NCI-H82 (cell line): Measurements from ENCODE around the gene HTT.
"Not testable (repeated sequence)": the region's sequence is repeated elsewhere in the genome, so short reads cannot be mapped to it uniquely, and the experiment has no call there.

Source experiments
- DNase-seq: peaks from one replicate; lab custom pipeline; 2025; lab: John Stamatoyannopoulos, UW

The HTT gene

DNA sequence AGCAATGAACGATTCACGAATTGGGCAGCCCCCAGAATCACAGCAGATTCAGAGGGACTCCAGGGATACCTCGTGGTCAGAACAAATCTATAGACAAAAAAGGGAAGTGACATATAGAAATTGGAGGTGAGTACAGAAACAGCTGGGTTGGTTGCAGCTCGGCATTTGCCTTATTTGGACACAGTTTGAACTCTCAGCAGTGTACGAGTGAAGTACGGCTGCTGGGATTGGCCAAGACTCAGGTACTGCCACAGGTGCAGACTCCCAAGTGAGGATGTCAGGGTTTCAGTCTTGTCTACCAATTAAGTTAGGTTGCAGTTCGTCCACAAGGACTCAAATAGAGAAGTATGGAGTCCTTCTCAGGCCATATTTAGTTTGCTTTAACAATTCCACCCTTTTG is 28.3 kb upstream of the HTT start:
- DNase-seq = no peak

DNA sequence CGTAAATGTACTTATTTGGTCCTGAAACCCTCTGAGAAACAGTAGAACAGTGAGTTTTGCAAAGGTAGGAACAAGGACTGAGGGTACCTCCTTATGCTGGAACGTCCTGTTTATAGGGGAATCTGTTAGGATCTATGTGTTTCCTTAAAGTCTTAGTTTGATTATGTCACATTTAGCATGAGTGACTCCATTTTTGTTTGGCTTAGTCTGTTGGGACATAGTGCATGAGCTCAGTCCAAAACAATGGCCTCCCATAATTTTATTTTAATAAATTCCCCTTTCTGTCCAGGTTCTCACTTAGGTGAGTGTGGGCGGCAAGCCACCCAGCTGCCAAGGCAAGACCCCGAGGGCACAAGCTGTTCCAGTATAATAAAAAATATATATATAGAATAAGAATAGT is 27.9 kb upstream of the HTT start:
- DNase-seq = no peak

DNA sequence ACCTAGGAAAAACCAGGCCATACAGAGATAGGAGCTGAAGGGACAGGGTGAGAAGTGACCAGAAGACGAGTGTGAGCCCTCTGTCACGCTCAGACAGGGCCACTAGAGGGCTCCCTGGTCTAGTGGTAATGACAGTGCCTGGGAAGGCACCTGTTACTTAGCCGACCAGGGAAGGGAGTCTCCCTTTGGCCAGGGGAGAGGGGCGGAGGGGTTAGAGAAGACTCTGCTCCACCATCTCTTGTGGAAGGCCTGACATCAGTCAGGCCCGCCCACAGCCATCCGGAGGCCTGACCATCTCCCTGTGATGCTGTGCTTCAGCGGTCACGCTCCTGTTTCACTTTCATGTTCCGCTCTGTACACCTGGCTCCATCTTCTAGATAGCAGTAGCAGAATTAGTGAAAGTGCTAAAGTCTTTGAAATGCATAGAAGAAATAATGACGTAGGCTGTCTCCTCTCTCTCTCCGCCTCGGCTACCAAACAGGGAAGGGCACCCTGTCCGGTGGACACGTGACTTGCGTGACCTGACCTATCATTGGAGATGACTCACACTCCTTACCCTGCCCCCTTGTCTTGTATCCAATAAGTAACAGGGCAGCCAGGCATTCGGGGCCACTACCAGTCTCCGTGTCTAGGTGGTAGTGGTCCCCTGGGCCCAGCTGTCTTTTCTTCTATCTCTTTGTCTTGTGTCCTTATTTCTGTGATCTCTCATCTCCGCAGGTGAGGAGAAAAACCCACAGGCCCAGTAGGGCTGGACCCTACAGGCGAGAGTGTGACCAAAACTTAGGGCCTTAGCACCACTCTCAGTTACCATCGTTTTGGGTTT is 26.8 kb upstream of the HTT start:
- DNase-seq = peak; percentile 82

DNA sequence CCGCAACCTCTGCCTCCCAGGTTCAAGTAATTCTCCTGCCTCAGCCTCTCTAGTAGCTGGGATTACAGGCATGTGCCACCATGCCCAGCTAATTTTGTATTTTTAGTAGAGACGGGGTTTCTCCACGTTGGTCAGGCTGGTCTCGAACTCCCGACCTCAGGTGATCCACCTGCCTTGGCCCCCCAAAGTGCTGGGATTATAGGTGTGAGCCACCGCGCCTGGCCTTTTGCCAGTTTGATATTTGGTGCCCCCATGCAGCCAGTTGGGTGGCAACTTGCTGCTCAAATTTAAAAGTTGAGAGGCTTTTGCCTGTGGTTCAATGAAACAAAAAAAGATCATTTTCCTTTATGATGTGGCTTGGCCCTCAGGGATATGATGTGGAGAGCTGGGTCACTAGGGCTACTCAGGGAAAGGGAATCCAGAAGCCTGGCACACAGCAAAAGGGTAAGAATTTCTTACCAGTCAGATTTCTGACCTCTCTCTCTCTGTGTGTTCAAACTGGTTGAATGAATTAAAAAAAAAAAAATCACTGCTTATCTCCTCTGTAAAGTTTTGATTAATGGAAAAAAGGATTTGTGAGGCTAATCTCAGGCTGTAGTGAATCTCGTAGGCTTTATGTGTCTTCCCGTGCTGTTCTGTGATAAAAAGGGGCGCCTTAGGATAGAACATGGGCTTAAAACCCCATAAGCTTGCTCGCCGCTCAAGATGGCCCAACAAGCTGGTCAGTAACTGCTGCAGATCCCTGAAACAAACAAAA is 23.2 kb upstream of the HTT start:
- DNase-seq = not testable (repeated sequence)

DNA sequence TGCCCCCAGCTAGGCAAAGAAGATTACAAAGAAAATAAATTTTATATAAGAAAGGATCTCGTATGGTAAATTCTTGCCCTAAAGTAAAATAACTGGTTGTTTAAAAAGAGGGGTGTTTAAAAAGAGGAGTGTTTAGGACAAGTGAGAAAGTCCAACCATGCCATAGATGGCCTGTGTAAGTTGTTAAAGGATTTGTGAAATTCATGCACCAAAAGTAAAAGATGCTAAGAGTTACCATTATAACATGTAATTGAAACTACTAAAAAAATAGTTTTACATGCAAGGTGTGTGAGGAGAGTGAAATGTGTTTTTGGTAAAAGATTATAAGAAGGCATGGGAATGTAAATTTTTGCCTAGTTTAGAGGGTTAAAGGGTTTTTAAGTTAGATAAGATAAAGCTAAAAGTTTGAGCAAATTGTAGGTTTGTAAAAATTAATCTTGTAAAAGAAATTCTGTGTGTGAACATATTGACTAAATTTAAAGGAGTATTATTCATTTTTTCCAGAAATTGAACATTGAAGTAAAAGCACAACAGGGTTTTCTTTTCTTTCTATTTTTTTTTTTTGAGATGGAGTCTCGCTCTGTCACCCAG is 20.2 kb upstream of the HTT start:
- no peak for DNase-seq

DNA sequence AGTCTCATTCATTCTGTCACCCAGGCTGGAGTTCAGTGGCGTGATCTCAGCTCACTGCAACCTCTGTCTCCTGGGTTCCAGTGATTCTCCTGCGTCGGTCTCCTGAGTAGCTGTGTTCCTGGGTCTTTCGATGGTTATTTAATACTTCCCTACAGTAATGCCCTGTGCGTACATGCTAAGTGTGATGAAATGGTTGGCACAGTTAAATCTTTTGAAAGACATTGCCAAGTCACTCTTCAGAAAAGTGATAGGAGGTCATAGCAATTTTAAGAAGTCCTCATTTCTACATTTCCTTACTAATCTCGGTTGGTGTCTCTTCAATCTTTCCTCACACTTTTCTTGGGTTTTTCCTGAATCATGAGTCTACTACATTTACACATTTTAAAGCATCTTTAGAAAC is 14.5 kb upstream of the HTT start:
- DNase-seq = no peak

DNA sequence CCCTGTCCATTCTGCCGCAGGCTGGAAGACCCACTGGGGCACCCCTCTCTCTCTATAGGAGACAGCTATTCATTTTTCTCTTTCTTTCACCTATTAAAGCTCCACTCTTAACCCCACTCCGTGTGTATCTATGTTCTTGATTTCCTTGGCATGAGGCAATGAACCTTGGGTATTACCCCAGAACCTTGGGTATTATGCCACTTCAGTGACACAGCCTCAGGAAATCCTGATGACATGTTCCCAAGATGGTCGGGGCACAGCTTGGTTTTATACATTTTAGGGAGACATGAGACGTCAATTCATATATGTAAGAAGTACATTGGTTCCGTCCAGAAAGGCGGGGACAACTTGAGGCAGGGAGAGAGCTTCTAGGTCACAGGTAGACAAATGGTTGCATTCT is 13.5 kb upstream of the HTT start:
- DNase-seq = no peak

DNA sequence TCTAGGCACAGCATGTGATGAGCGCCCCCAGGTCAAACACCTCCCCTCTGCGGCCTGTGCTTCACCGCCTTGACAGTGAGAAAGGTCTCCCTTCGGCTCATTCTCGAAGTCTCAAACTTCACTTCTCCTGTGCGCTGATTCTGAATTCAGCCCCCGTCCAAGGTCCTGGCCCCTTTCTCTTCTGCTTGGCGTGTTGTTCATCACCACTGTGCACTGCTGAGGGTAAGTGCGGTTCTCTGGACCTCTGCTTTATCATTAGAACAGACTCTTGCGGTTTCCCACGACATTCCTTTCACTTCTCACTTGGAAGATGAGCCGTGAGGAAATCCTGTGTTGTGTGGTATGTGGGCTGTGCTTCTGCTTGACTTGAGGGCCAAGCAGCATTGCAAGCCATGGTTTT is 12.0 kb upstream of the HTT start:
- DNase-seq = no peak

DNA sequence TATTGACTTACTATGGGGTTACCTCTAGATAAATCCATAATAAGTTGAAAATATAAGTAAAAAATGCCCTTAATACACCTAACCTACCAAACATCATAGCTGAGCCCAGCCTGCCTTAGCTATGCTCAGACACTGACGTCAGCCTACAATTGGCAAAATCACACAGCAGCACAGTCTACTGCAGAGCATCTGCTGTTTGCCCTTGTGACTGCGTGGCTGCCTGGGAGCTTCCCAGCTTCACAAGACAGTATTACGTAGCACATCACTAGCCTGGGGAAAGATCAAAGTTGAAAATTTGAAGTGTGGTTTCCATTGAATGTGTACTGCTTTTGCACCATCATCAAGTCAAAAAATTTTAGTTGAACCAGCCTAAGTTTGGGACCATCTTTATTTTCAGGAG is 8.9 kb upstream of the HTT start:
- DNase-seq = no peak

DNA sequence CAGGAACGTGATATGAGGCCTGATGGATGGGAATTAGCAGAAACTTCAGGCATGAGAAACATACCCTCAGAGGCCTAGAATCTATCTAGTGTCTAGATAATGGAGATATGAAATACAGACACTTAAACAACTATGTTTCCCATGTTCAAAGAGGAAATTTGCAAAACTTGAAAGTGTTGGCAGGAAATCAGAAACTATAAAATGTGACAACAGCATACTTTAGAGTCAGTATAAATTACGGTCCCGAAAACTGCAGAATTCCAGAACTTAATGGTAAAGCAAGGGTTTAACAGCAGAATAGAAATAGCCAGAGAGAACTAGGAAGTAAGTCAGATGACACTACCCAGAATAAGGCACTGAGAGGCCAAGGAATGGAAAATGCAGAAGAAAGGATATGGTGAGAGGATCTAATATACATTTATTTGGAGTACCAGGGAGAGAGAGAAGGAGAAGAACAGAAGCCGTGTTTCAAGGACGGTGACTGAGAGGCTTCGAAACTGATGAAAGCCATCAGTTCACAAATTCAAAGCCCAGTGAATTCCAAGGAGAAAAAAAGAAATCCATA is 7.6 kb upstream of the HTT start:
- no peak for DNase-seq

DNA sequence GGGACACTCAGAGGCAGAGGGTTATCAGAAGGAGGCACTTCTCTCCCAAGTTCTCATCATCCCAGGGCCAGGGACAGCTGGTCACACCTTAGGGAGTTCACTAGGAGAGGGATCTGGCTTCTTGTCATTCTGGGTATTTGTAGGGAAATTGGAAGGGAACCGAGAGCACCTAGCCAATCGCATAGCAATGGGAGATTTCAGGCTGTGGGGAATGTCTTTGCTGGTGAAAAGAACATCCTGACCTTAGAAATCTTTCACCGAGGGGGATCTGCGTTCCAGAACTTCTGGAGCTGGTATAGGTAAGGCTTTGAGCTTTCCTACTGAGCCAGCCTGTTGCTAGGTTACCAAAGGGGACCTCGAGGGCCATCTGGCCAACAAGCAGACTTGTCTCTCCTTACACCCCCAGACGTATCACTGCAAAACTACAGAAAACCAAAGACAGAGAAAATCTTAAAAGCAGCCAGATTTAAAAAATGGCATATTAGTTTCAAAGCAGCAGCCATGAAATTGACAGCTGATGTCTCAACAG is 6.9 kb upstream of the HTT start:
- no peak for DNase-seq

DNA sequence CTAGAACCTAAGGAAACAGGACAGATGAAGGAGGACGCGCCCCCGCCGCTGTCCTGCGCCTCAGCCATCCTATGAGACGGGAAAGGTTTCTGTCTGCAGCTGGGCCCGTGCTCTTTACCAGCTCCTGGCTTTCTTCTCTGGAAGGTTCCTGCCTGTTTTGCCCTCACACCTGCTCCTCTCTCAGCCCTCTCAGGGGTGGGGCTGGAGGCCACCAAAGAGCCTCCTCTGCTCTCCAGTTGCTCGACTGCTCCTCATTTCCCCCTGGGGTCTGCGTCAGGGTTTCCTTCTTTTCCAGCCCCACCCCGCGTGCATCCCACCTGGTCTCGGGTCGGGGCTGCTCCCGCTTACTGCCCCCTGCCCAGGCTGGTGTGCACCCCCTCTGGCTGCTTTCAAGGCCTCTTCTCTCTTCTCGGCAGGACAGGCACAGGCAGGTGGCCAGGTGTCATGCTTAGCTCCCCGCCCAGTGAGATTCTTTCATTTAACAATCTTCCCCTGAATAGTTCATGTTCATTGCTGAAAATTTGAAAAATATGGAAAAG is 4.8 kb upstream of the HTT start:
- no peak for DNase-seq

DNA sequence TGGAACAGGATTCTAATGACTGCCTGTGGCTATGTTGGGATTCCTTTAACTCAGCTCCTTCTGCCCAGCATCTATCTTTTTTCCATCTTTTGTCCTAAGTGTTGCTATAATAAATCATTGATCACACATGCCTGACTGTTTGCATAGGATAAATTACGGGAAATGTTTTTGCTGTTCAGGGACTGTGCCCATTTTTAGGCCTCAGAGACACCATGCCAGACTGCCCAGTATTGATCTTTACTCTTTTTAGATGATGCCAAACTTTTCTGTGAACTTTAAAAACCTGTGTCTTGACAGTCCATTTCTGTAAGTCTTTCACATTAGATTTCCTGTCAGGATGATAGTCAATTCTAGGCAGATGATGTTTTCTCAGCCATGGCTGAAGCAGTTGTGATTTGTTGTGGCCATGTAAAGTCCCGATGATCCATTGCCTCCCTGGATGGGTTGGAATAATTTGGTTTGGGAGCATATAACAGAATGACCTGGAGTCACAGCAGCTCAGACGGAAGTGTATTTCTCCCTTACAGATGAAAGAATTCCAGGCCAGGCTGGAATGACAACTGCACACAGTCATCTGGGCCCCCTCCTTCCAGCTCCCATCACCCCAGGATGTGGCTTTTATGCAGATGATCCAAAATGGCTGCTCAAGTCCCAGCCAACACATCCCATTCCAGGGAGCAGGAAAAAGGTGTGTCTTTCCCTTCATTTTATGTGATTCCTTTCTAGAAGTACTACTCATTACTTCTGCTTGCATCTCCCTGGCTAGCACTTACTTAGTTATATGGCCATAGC is 3.6 kb upstream of the HTT start:
- DNase-seq = no peak

DNA sequence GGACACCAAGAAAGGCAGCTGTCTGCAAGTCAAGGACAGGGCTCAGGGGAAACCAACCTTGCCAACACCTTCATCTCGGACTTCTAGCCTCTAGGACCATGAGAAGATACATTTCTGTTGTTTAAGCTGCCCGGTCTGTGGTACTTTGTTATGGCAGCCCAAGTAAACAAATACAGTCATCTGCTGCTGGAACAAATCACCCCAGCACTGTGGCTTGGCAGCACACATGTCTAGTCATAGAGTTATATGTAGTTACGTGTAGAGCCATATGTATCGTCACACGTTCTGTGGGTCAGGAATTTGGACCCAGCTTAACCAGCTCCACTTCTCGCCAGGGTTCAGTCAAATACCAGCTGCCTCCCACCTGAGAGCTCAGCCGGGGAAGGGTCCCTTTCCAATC is 2.7 kb upstream of the HTT start:
- DNase-seq = no peak

DNA sequence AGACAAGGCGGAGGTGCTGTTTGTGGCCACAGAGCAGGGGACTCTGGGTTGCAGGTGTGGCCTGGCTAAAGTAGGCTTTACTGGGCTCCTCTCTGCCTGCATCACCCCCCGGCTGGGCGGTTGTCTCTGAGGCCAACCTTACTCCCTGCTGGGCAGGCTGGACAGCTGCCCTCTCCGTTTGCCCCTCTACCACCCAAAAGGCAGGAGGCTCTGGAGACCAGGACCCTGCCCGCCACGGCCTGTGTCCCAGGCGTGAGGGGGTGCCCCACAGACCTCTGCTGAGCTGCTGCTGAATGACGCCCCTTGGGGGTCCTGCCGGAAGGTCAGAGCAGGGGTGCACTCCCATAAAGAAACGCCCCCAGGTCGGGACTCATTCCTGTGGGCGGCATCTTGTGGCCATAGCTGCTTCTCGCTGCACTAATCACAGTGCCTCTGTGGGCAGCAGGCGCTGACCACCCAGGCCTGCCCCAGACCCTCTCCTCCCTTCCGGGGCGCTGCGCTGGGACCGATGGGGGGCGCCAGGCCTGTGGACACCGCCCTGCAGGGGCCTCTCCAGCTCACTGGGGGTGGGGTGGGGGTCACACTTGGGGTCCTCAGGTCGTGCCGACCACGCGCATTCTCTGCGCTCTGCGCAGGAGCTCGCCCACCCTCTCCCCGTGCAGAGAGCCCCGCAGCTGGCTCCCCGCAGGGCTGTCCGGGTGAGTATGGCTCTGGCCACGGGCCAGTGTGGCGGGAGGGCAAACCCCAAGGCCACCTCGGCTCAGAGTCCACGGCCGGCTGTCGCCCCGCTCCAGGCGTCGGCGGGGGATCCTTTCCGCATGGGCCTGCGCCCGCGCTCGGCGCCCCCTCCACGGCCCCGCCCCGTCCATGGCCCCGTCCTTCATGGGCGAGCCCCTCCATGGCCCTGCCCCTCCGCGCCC is 1.1 kb upstream of the HTT start:
- peak; percentile 13 for DNase-seq

DNA sequence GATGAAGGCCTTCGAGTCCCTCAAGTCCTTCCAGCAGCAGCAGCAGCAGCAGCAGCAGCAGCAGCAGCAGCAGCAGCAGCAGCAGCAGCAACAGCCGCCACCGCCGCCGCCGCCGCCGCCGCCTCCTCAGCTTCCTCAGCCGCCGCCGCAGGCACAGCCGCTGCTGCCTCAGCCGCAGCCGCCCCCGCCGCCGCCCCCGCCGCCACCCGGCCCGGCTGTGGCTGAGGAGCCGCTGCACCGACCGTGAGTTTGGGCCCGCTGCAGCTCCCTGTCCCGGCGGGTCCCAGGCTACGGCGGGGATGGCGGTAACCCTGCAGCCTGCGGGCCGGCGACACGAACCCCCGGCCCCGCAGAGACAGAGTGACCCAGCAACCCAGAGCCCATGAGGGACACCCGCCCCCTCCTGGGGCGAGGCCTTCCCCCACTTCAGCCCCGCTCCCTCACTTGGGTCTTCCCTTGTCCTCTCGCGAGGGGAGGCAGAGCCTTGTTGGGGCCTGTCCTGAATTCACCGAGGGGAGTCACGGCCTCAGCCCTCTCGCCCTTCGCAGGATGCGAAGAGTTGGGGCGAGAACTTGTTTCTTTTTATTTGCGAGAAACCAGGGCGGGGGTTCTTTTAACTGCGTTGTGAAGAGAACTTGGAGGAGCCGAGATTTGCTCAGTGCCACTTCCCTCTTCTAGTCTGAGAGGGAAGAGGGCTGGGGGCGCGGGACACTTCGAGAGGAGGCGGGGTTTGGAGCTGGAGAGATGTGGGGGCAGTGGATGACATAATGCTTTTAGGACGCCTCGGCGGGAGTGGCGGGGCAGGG is 568 bp downstream of the HTT start:
- peak; percentile 84 for DNase-seq

DNA sequence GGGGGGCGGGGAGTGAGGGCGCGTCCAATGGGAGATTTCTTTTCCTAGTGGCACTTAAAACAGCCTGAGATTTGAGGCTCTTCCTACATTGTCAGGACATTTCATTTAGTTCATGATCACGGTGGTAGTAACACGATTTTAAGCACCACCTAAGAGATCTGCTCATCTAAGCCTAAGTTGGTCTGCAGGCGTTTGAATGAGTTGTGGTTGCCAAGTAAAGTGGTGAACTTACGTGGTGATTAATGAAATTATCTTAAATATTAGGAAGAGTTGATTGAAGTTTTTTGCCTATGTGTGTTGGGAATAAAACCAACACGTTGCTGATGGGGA is 1.1 kb downstream of the HTT start:
- DNase-seq = no peak

DNA sequence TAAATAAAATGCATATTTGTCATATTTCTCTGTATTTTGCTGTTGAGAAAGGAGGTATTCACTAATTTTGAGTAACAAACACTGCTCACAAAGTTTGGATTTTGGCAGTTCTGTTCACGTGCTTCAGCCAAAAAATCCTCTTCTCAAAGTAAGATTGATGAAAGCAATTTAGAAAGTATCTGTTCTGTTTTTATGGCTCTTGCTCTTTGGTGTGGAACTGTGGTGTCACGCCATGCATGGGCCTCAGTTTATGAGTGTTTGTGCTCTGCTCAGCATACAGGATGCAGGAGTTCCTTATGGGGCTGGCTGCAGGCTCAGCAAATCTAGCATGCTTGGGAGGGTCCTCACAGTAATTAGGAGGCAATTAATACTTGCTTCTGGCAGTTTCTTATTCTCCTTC is 3.3 kb downstream of the HTT start:
- no peak for DNase-seq

DNA sequence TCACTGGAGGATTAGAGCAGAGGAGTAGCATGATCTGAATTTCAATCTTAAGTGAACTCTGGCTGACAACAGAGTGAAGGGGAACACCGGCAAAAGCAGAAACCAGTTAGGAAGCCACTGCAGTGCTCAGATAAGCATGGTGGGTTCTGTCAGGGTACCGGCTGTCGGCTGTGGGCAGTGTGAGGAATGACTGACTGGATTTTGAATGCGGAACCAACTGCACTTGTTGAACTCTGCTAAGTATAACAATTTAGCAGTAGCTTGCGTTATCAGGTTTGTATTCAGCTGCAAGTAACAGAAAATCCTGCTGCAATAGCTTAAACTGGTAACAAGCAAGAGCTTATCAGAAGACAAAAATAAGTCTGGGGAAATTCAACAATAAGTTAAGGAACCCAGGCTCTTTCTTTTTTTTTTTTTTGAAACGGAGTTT is 5.2 kb downstream of the HTT start:
- no peak for DNase-seq
